GM19043 (cell line): Measurements from ENCODE around the gene ZNF135.

ENCODE experiments used
- ATAC-seq: cut with Tn5 transposase; IDR thresholded peaks from one replicate; pipeline ENCODE4 v1.9.1; 2021; ENCODE audit warnings: low read depth; ENCODE audit not compliant: unreplicated experiment

Gene ZNF135

DNA sequence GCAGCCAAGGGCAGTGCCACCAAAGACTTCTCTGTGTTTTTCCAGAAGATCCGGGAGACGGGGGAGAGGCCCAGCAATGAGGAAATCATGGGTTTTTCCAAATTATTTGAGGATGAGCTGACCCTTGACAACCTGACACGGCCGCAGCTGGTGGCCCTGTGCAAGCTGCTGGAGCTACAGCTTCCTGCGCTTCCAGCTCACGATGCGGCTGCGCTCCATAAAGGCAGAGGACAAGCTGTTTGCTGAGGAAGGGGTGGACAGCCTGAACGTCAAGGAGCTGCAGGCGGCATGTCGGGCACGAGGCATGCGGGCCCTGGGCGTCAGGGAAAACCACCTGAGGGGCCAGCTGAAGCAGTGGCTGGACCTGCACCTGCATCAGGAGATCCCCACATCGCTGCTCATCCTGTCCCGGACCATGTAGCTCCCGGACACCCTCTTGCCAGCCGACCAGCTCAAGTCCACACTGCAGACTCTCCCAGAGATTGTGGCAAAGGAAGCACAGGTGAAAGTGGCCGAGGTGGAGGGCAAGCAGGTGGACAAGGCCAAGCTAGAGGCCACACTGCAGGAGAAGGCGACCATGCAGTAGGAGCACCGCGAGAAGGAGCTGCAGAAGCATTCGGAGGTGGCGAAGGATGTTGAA lies 13.6 kb upstream of the ZNF135 start:
- ATAC-seq = no peak

DNA sequence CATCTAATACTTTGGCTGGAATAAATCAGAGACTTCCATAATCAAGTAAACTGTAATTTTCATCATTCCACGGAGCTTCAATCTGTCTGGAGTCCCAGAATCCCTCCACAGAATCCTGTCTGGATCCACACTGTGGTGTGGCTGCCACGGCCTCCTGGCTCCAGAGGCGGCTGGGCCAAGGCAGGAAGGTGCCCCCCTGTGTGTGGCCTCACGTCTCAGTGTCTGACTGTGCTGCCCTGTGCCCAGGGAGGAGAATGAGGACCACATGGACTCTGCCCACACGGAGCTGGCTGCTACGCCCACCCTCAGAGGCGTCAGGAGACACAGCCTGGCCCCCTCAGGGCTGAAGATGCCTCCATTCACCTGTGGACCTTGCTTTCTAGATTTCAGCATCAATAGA lies 12.2 kb upstream of the ZNF135 start:
- no peak for ATAC-seq

DNA sequence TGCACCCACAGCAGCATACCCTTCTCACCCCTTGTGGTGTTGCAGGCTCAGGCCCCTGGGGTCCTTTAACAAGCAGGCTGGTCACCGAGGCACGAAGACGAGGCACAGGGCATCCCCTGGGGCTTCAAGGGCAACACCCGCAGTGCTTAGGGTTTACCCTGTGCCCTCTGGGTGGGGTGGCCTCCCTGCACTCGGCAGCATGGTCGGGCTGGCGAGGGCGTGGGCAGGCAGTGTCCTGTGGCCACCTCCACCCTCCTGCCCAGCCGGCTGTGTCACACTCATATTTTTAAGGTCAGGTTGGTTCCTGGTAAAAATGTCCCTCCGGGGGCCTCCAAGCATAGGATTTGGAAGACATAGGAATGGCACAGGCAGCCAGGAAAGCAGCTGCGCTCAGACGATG lies 11.4 kb upstream of the ZNF135 start:
- no peak for ATAC-seq

DNA sequence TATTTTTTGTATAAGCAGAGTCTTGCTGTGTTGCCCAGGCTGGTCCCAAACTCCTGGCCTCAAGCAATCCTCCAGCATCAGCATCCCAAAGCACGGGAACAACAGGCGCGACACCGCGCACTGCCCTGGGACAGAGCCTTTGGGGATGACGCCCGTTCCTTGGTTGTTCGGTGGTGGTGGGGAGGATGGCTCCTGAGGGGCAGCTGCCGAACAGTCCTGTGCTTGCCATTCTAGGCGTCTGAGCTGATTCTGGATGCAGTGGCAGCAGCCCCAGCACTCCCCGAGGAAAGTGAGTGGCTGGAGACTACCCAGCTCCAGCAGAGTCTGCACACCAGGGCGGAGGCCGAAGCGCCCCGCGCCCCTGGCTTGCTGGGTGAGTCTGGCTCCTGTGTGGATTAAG lies 6.8 kb upstream of the ZNF135 start:
- ATAC-seq = no peak

DNA sequence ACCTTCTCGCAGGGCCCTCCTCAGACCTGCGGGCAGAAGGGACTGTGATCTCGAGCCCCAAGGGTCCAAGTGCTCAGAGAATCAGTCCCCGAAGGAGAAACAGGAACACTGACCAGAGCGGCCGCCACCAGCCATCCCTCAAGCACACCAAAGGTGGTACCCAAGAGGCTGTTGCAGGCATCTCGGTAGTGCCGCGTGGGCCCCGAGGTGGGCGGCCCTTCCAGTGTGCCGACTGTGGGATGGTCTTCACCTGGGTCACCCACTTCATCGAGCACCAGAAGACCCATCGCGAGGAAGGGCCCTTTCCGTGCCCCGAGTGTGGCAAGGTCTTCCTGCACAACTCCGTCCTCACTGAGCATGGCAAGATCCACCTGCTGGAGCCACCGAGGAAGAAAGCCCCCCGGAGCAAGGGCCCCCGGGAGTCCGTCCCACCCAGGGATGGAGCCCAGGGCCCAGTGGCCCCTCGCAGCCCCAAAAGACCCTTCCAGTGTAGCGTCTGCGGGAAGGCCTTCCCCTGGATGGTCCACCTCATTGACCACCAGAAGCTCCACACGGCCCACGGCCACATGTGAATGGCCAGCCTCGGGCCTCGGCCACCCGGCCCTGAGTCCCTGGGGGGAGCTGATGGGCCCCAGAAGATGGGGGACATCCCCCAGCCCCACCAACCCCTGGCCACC lies 5.5 kb upstream of the ZNF135 start:
- no peak for ATAC-seq

DNA sequence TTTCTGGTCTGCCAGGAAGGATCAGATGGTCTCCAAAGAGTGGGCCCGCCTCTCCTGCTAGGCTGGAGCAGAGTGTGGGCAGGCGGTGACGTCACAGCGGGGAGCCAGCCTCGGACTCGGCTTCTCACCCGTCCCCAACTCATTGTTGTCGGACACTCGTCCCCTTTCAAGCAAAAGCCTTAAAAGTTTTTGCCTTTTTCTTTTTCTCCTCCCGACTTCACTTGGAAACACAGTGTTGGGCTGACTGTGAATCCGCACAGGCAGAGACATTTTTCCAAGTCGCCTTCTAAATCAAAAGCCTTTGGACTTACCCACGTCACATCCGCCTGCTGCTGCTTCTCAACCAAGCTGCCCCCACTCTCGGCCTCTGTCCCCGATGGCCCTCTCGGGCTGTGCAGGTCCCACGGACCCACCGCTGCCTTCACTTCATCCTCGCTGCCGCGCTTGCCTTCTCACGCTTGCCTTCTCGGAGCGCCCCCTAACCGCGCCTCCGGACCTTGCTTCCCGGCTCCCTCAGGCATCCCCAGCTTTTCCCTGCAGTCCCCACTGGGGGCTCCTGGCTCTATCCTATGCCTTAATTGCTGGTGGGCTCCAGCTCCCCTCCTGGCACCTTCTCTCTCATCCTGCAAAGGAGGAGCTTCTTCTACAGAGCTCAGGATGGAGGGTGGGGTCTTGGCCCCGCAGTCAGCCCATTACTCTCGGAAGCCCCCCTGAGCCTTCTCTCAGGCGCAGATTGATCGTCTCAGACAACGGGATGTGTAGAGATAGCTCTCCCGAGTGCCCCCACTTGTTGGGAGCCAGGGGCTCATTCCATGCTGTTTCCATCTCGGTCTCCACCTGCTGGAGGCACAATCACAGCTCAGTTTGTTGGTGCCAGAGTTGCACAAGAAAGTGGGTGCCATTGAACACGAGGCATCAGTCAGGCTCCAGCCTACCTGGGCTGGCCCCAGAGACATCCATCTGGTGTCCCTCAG lies 3.9 kb upstream of the ZNF135 start:
- no peak for ATAC-seq

DNA sequence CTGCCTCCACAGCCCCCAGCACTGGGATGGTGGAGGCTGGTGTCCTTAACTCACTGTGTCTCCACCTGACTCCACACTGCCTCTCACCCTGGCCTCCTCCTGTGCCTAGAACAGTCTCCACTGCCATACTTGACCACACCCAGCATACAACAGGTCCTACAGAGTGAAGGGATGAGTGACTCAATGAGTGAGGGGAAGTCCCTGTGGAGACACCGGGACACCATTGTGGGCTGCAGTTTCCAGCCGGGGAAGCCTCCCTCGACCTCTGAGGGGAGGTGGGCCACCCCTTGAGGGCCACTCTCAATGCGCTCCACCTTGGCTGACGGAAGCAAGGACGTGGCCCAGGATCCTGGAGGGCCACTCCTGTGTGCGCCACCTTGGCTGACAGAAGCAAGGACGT lies 2.8 kb upstream of the ZNF135 start:
- ATAC-seq = no peak

DNA sequence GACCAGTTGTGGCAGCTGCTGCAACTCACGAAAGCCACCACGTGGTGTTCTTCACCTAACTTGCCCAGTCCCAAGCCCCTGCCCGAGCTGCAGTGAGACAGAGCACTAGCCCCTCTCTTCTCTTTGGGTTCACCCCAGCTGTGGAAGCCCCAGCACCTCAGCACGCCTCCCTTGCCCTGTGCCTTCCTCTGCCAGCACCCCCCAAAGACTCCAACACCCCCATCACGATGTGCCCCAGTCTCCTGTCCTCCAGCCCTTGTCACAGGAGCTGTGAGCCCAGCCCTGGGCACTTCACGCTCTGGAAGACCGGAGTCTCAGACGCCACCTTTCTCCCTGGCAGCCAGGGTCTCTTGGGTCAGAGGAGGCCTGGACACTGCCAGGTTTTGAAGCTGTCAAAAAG lies 2.2 kb upstream of the ZNF135 start:
- no peak for ATAC-seq

DNA sequence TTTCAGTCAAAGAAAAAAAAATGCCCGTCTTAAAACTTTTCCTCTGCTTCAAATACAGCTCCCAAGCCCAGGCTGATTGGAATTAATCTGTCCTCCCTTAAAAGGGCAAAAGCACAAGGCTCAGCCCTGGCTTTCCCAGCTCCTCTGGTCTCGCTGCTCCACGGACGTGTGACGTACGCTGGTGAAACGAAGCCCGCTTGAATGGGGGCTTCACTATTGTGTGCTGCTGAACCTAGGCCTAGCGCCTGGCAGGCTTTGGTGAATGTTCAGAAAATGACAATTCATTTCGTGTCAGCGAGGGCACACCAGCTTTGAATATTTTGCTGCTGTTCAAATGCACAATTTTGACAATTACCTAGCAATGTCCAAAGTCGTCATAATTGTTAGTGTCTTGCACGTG lies 615 bp upstream of the ZNF135 start:
- ATAC-seq = no peak

DNA sequence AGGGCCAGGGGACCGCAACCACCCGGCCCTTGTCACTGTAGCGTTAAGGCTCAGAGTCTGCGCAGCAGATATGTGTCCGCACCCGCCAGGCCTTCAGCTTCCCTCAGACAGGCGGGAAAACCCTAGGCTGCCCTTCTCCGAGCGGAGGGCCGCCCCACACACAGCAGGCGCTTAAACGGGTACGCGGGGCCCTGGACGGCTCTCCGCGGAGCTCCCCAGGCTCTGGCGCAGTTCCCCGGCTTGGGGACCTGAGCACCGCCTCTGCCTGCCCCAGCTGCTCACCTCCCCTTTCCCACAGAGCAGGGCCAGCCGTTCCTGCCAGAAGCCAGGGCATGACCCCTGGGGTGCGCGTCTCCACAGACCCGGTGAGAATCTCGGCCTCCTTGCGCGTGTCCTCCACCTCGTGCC lies 593 bp downstream of the ZNF135 start:
- no peak for ATAC-seq

DNA sequence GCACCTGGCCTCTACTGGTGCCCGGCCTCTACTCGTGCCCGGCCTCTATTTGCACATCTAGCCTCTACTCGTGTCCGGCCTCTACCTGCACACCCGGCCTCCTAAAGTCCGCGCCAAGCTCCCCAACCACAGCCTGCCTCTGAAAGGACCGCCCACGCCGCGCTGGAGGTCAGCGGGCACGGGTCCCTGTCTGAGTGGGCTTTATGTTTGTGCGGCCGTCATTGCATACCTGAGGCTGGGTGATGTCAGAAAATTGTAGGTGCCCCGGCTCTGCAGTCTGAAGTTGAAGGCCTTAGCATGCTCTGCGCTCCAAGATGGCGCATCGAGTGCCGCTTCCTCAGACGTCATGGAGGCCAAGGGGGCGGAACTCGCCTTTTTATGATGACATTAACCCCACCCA lies 1.1 kb downstream of the ZNF135 start:
- ATAC-seq = no peak

DNA sequence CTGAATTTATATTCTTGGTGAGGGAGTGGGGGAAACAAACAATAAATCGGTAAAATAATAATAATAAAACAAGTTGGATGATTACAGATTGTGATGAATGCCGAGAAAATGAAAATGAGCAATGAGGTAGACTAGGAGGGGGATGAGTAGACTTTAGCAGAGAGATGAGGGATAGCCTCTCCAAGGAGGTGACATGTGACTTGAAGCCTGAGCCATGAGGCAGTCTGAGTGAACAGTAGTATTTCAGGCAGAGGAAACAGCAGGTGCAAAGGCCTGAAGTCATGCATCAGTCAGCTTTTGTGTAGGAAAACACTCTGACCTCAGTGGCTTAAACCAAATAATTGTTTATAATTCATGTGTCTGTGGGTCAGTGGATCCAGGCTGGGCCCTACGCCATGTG lies 4.6 kb downstream of the ZNF135 start:
- ATAC-seq = no peak

DNA sequence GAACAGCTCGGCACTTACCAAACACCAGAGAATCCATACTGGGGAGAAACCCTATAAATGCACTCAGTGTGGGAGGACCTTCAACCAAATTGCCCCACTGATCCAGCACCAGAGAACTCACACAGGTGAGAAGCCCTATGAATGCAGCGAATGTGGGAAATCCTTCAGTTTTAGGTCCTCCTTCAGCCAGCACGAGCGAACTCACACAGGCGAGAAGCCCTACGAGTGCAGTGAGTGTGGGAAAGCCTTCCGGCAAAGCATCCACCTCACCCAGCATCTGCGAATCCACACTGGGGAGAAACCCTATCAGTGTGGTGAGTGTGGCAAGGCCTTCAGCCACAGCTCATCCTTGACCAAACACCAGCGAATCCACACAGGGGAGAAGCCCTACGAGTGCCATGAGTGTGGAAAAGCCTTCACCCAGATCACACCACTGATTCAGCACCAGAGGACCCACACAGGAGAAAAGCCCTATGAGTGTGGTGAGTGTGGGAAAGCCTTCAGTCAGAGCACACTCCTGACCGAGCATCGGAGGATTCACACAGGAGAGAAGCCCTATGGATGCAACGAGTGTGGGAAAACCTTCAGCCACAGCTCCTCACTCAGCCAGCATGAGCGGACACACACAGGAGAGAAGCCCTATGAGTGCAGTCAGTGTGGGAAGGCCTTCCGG lies 8.3 kb downstream of the ZNF135 start:
- ATAC-seq = no peak

DNA sequence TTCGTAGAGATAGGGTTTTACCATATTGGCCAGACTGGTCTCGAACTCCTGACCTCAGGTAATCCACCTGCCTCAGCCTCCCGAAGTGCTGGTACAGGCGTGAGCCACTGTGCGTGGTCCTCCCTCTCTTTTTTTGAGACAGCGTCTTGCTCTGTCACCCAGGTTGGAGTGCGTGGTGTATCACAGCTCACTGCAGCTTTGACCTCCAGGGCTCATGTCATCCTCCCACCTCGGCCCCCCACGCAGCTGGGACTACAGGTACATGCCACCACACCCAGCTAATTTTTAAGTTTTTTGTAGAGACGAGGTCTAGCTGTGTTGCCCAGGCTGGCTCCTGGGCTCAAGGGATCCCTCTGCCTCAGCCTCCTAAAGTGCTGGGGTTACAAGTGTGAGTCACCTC lies 20.7 kb downstream of the ZNF135 start:
- no peak for ATAC-seq

DNA sequence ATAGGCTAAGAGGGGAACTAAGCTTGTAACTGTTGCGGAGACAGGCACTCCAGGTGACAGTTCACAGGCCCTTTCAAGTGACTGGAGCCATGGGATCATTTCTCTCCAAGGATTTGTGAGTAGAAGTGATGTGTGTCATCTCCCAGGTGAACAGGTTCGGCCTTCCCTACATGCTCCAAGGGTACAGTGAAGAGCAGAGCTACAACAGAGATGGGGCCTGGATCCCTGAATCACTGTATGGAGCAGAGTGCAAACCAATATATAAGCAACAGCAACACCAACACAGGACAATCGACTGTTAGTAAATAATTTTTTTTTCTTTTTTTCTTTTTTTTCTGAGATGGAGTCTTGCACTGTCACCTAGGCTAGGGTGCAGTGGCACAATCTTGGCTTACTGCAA lies 23.9 kb downstream of the ZNF135 start:
- ATAC-seq = no peak

DNA sequence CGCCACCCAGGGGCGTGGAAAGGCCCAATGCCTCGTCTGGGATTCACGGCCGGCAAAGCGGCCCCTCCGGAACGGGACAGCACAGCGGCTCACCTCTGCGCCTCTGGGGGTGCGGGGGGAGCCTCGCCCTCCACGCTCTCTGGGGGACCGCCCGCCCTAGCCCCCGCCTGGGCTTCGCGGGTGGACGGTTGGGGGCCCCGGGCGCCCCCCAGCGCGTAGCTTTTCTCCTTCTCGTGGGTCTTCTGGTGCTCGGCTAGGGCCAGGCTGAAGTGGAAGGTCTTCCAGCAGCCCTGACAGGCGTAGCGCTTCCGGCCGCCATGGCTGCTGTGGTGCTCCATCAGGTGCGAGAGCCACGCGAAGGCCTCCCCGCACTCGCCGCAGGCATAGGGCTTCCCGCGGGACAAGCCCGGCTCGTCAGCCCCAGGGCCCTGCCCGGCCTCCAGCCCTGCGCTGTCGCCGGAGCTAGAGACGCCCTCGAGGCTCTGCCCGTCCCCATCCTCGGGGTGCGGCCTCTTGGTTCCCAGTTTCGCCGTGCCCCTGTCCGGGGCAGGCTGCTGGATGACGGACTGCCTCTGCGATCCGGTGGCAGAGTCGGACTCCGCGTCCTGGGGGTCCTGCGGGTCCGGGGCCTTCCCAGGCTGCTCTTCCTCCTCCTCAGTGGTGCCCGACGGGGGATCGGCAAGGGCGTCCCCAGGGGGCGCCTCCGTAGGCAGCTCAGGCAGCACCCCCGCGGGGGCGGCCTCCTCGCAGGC lies 25.7 kb downstream of the ZNF135 start:
- no peak for ATAC-seq

DNA sequence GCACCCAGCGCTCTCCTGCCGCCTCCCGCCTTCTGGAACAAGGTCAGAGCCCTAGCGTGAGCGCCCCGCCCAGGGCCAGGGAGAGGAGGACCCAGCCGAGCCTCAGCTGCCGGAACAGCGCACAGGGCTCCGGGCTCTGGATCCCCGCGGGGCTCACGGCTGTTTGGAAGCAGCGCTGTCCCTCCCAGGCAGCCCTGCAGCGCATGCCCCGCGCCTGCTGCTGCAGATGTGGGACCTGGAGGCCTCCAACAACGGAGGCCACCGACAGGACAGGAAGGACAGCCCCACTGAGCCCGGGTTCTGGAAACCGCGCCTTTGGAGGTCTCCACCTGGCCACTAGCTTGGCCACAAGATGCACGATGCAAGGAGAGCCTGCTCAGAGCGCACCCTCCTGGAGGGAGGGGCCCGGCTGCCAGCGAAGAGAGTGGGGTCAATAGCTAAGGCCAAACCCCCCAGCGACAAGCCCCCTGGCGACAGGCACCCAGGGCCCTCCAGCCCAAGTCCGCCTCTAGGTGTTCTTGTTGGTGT lies 26.3 kb downstream of the ZNF135 start:
- ATAC-seq = no peak

DNA sequence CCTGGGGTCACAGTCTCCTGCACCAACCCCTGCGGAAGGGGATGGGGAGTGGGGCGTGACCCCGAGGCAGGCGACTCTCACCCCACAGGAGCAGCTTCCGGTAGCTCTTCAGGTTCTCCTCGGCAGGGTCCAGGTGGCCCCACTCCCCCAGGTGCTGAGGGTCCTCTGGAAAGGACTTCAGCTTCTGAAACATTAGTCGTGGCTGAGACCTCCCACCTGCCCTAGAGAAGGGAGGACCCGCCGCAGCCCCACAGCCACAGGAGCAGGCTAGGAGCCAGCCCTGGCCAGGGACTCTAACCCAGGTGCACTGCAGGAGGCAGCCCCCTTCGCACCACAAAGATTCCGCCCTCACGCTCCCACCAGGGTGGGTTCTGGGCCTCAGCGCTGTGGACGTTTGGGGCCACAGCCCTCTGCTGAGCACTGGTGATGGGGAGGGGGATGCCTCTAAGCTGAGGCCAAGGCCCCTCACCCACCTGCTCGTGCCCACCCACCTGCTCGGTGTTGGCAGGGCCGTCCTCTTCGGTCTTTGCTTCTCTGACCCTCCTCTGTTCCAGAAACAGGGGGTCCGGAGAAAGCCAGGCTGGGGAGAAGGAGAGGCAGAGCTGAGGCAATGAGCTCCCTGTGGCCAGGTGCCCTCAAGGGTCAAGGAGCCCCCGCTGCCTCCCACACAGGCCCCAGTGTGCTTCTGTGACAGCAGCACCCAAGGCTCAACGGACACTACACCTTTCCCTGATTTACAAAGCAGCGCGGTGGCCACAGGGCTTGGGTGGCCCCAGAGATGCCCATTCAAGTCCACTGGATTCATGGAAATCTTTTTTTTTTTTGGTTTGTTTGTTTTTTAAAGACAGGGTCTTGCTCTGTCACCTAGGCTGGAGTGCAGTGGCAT lies 28.0 kb downstream of the ZNF135 start:
- ATAC-seq = no peak

DNA sequence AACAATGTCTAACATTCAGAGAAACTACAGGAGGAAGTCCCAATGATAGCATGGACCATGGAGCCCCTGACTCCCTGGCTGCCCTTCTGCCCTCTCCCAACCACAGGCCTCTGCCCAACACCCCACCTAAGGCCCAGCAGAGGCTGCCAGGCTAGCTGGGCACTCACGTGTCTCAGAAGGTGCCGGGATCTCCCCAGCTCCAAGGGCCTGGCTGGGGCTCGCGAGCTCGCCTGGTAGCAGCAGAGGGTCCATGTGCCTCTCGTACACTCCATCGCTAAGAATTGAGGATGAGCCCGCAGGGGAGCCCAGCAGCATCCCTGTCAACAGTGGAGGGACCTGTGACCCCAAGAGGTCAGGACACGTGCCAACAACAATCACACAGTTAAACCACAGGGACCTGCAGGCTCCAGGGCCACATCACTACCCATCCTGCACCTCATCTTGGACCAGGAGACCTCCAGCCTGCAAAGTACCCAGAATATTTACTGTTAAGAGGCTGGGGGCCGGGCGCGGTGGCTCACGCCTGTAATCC lies 29.5 kb downstream of the ZNF135 start:
- no peak for ATAC-seq
